Upper lobe of left lung (tissue), 6 donors: Measurements from ENCODE around the gene CALN1. TPM values are rescaled to one million over a fixed set of nuclear protein-coding genes. Genes with fewer than 3 reads are reported as not detected.
"Not testable (repeated sequence)": the region's sequence is repeated elsewhere in the genome, so short reads cannot be mapped to it uniquely, and the experiment has no call there.

Source experiments
- ATAC-seq, 2 donors: fragments of 200-7000 bp; cut with Tn5 transposase; one replicate each; pipeline ENCODE4 v1.9.1; 2022; ENCODE audit warnings: mild to moderate bottlenecking in 2 of 2, moderate library complexity in 2 of 2; ENCODE audit not compliant: low FRiP score in 2 of 2
- DNase-seq, 2 donors: peaks; one replicate each; pipeline ENCODE4 v3.0.0-alpha.2; 2019 to 2020
- H3K27ac ChIP-seq, 4 donors: fragments of 200-600 bp; sonication (generic); one replicate each; pipeline ENCODE4 v1.5.1; 2016 to 2019
- H3K27me3 ChIP-seq, 4 donors: fragments of 200-600 bp; sonication (generic); one replicate each; pipeline ENCODE4 v1.5.1; 2017 to 2019
- H3K36me3 ChIP-seq, 4 donors: fragments of 200-600 bp; sonication (generic); one replicate each; pipeline ENCODE4 v1.5.1; 2016 to 2019
- H3K4me1 ChIP-seq, 4 donors: fragments of 200-600 bp; sonication (generic); one replicate each; pipeline ENCODE4 v1.5.1; 2018 to 2019
- H3K4me3 ChIP-seq, 4 donors: fragments of 200-600 bp; sonication (generic); one replicate each; pipeline ENCODE4 v1.5.1; 2017 to 2019; ENCODE audit warnings: mild to moderate bottlenecking in 2 of 4, moderate library complexity in 1 of 4
- H3K9me3 ChIP-seq, 4 donors: fragments of 200-600 bp; sonication (generic); one replicate each; pipeline ENCODE4 v1.5.1; 2018 to 2019
- CTCF ChIP-seq, 6 experiments: fragments of 450-650 bp in 4 of 6; fragments of 200-600 bp in 2 of 6; sonication (generic) in 2 of 6; IDR thresholded peaks; one replicate each; pipeline ENCODE4 v1.5.1; 2016 to 2019; ENCODE audit warnings: antibody characterized with exemption in 6 of 6
- EP300 ChIP-seq, 4 donors: sonication (generic); formaldehyde crosslinking; IDR thresholded peaks; one replicate each; pipeline ENCODE4 v1.5.1; 2017; ENCODE audit warnings: antibody characterized with exemption in 4 of 4, control low read depth in 2 of 4
- POLR2A ChIP-seq, 4 donors: fragments of 450-650 bp; IDR thresholded peaks; one replicate each; pipeline ENCODE4 v1.5.1; 2016 to 2017; ENCODE audit warnings: antibody characterized with exemption in 4 of 4, mild to moderate bottlenecking in 2 of 4
- POLR2AphosphoS5 ChIP-seq, 2 donors: sonication (generic); formaldehyde crosslinking; IDR thresholded peaks; one replicate each; pipeline ENCODE4 v1.5.1; 2017; ENCODE audit warnings: antibody characterized with exemption in 2 of 2
- WGBS, 2 donors: methylation state at CpG; one replicate each; pipeline ENCODE4 v1.1.5; 2017 to 2018; 5-methylcytosine and 5-hydroxymethylcytosine counted together
- total RNA-seq, 6 donors: library from RNA; depleted of rRNA in 4 of 6; stranded (reverse); fragments of >200 nt in 4 of 6; gene quantifications; one replicate each; pipeline versions ENCODE4 v1.1.0 to v1.2.1, GENCODE V29; 2016 to 2021
- donor health status: DM: no; HTN: no; CAD: no; lungs with moderate emphysema.
- donor health status: DM: no; HTN: yes; CAD: no; lungs with severe emphysema.

The CALN1 gene
- total RNA-seq, 6 donors from 2014 or later: 0.24 to 0.46 TPM; not detected in 4

- Histone ChIP-seq H3K9me3 (peaks cover 0 to 6% (median 2%) of the 10 kb centered on the region in 4 donors), H3K4me3 (no peak overlapping the region), H3K36me3 (no peaks in the 10 kb centered on the region), H3K4me1 (no peaks in the 10 kb centered on the region), H3K27ac (no peak overlapping the region), H3K27me3 (no peaks in the 10 kb centered on the region)
- DNase-seq (no peak), ATAC-seq (no peak)
- TF ChIP-seq POLR2A (IDR thresholded peaks at IDR 0.05) (no peak), EP300 (IDR thresholded peaks at IDR 0.05) (no peak), POLR2AphosphoS5 (IDR thresholded peaks at IDR 0.05) (no peak), CTCF (IDR thresholded peaks at IDR 0.05) (no peak)
These were observed 342.9 kb downstream of the CALN1 start for GRCh38 chr7:72069263-72069662.

- 85% methylated on average over 1 of the region's 1 CpG for WGBS, 2 donors
- H3K36me3 ChIP-seq, H3K4me1 ChIP-seq, DNase-seq, H3K4me3 ChIP-seq, H3K27me3 ChIP-seq, ATAC-seq, H3K9me3 ChIP-seq, H3K27ac ChIP-seq: not testable (repeated sequence)
These were observed 346.4 kb downstream of the CALN1 start for GRCh38 chr7:72065764-72066163.

GRCh38 chr7:72064916-72065315 lies 347.2 kb downstream of the CALN1 start:
- no peak for ATAC-seq
- no peaks in the 10 kb centered on the region for H3K4me1 ChIP-seq
- no peak for DNase-seq
- no peaks in the 10 kb centered on the region for H3K27me3 ChIP-seq
- no peaks in the 10 kb centered on the region for H3K9me3 ChIP-seq
- no peak overlapping the region for H3K27ac ChIP-seq
- TF ChIP-seq EP300 (IDR thresholded peaks at IDR 0.05): no peak
- TF ChIP-seq CTCF (IDR thresholded peaks at IDR 0.05): no peak
- TF ChIP-seq POLR2A (IDR thresholded peaks at IDR 0.05): no peak
- no peak for TF ChIP-seq POLR2AphosphoS5 (IDR thresholded peaks at IDR 0.05)
- H3K4me3 ChIP-seq: no peak overlapping the region
- no peaks in the 10 kb centered on the region for H3K36me3 ChIP-seq

- H3K27me3 ChIP-seq: no peaks in the 10 kb centered on the region
- TF ChIP-seq EP300 (IDR thresholded peaks at IDR 0.05) (no peak), CTCF (IDR thresholded peaks at IDR 0.05) (no peak), POLR2AphosphoS5 (IDR thresholded peaks at IDR 0.05) (no peak), POLR2A (IDR thresholded peaks at IDR 0.05) (no peak)
- no peaks in the 10 kb centered on the region for H3K9me3 ChIP-seq
- no peak overlapping the region for H3K4me3 ChIP-seq
- ATAC-seq: no peak
- no peak overlapping the region for H3K27ac ChIP-seq
- no peaks in the 10 kb centered on the region for H3K4me1 ChIP-seq
- DNase-seq: no peak
- H3K36me3 ChIP-seq: no peaks in the 10 kb centered on the region
These were observed 348.8 kb downstream of the CALN1 start for GRCh38 chr7:72063330-72063729.

- H3K4me1 ChIP-seq: no peaks in the 10 kb centered on the region
- H3K27ac ChIP-seq: no peak overlapping the region
- H3K27me3 ChIP-seq: no peaks in the 10 kb centered on the region
- 59 to 65% methylated on average over 1 of the region's 1 CpG for WGBS, 2 donors
- H3K4me3 ChIP-seq: no peak overlapping the region
- ATAC-seq: no peak
- no peak for TF ChIP-seq EP300 (IDR thresholded peaks at IDR 0.05)
- TF ChIP-seq POLR2A (IDR thresholded peaks at IDR 0.05): no peak
- TF ChIP-seq CTCF (IDR thresholded peaks at IDR 0.05): no peak
- TF ChIP-seq POLR2AphosphoS5 (IDR thresholded peaks at IDR 0.05): no peak
- no peaks in the 10 kb centered on the region for H3K9me3 ChIP-seq
- DNase-seq: no peak
- no peaks in the 10 kb centered on the region for H3K36me3 ChIP-seq
These were observed 349.5 kb downstream of the CALN1 start for GRCh38 chr7:72062666-72063065.
